HG03571 (cell line): Measurements from ENCODE around the gene TMED7.

Experiments
- ATAC-seq: cut with Tn5 transposase; IDR thresholded peaks from one replicate; pipeline ENCODE4 v1.9.1; 2021; ENCODE audit not compliant: unreplicated experiment

Gene TMED7

GRCh38 chr5:115627295-115627865 lies 1.5 kb upstream of the TMED7 start:
- ATAC-seq: no peak

GRCh38 chr5:115626445-115626823 lies 598 bp upstream of the TMED7 start:
- ATAC-seq: peak; percentile 18

- ATAC-seq: no peak
Observed at GRCh38 chr5:115624994-115625393, 842 bp downstream of the TMED7 start.

- no peak for ATAC-seq
Observed at GRCh38 chr5:115623658-115624057, 2.2 kb downstream of the TMED7 start.

GRCh38 chr5:115621365-115621900 lies 4.4 kb downstream of the TMED7 start:
- no peak for ATAC-seq

- ATAC-seq: no peak
Observed at GRCh38 chr5:115616892-115617291, 8.9 kb downstream of the TMED7 start.

GRCh38 chr5:115616472-115616871 lies 9.4 kb downstream of the TMED7 start:
- no peak for ATAC-seq

GRCh38 chr5:115611873-115612272 lies 14.0 kb downstream of the TMED7 start:
- ATAC-seq: no peak

GRCh38 chr5:115607935-115608334 lies 17.9 kb downstream of the TMED7 start:
- no peak for ATAC-seq

GRCh38 chr5:115605436-115605835 lies 20.4 kb downstream of the TMED7 start:
- ATAC-seq: no peak

GRCh38 chr5:115602591-115603125 lies 23.2 kb downstream of the TMED7 start:
- ATAC-seq: peak; percentile 5

- peak; percentile 74 for ATAC-seq
Observed at GRCh38 chr5:115601701-115602590, 23.9 kb downstream of the TMED7 start, which contains the start of gene TICAM2. Gene TICAM2, minus strand, starts transcription at chr5:115602479. Its CDS starts 21,223 bp downstream, at chr5:115581256.

GRCh38 chr5:115600766-115601165 lies 25.1 kb downstream of the TMED7 start:
- ATAC-seq: no peak

GRCh38 chr5:115599924-115600323 lies 25.9 kb downstream of the TMED7 start:
- no peak for ATAC-seq

GRCh38 chr5:115599502-115599901 lies 26.3 kb downstream of the TMED7 start:
- no peak for ATAC-seq

- ATAC-seq: no peak
Observed at GRCh38 chr5:115594128-115595047, 31.4 kb downstream of the TMED7 start.

- no peak for ATAC-seq
Observed at GRCh38 chr5:115589043-115589442, 36.8 kb downstream of the TMED7 start.

GRCh38 chr5:115588640-115589039 lies 37.2 kb downstream of the TMED7 start:
- no peak for ATAC-seq

- no peak for ATAC-seq
Observed at GRCh38 chr5:115586525-115587146, 39.2 kb downstream of the TMED7 start.

- ATAC-seq: no peak
Observed at GRCh38 chr5:115585265-115585664, 40.6 kb downstream of the TMED7 start.
